HG03378 (cell line): ENCODE data around the gene SRPX.

Experiments used
- ATAC-seq: cut with Tn5 transposase; IDR thresholded peaks from one replicate; pipeline ENCODE4 v1.9.1; 2021; ENCODE audit warnings: mild to moderate bottlenecking, moderate library complexity; ENCODE audit not compliant: unreplicated experiment

SRPX gene

GRCh38 chrX:38220415-38221390, at the start of gene SRPX:
SRPX (minus strand) TSS chrX:38220871; CDS start chrX:38220792, 79 bp downstream.
- ATAC-seq, result no peak

DNA sequence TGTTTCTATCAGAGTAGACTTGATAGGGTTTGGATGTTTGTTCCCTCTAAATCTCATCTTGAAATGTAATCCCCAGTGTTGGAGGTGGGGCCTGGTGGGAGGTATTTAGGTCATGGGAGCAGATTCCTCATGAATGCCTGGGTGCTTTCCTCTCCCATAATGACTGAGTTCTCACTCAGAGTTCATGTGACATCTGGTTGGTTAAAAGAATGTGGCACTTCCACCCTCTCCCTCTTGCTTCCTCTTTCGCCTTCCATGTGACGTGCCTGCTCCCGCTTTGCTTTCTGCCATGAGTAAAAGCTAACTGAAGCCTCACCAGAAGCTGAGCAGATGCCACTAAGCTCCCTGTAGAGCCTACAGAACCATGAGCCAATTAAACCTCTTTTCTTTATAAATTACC, 47.3 kb upstream of the SRPX start:
- no peak for ATAC-seq

DNA sequence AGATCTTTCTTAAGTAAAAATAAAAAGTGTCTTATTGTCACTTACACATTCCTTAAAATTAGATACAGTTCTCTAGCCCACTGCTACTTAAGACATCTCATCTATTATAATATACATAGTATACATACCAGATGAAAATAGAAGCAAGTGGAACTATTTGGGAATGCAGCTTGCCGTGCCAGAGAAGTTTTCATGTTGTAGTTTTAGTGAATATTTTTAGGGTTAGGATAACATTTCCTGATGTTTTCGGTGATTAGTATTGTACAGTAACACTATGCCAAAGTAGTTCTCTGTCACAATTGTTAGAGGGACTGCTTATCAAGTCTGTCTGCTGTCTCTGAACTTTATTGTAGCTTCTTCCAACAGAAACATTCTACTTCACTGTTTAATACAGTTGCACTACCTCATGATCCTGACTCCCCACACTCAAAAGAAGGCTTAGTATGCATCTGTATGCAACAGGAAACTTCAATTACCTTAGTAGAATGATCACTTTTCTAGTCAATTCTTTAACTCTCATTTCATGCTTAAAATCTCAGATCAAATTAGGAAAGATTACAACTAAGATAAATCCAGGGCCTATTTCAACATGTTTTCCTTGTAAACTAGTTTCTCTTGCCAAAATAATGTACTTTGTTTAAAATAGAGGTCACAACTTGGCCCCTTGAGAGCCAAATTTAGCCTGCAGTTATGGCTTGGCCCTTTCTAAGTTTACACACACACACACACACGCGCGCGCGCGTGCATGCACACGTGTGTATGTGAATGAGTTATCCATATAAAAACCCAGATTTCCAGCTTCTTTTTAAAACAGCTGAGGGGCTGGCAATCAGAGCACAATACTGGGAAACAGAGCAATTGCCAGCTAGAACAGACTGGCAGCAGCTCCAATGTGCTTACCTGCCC, 42.3 kb upstream of the SRPX start:
- ATAC-seq, result no peak

DNA sequence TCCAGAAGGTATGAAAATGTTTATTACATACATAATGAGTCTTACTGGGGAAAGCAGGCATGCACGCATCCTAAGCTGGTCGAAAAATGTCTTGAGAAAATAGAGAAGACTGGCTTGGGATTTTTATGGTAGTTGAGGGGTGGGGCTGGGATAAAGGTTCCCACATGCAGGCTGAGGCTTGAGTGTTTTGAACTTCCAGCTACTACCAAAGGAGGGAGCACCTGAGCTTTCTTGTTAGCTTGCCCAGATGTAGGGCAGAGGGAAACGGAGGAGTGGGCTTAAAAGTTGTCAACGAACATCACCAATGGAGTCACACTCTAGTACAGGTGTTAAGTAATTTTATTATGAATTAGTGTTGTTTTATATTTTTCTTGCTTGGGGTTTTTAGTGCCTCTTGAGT, 39.6 kb upstream of the SRPX start:
- peak; percentile 62 for ATAC-seq

DNA sequence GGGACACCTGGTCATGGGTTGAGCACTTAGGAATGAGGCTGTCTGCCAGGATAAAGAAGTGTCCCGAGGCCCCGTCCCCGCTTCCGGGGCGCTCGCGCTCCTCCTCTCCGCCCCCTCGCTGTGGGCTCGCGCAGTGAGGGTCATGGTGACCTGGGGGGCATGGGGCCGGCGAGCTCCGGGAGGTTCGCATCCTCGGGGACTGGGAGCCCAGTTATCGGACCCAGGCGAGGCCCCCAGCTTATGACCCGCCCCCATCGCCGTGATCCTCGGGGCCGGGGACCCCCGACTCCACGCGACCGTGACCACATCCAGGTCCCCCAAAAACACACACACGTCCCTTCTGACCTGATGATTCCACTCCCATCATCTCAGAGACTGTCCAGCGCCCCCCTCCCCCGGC, 35.3 kb upstream of the SRPX start:
- no peak for ATAC-seq

DNA sequence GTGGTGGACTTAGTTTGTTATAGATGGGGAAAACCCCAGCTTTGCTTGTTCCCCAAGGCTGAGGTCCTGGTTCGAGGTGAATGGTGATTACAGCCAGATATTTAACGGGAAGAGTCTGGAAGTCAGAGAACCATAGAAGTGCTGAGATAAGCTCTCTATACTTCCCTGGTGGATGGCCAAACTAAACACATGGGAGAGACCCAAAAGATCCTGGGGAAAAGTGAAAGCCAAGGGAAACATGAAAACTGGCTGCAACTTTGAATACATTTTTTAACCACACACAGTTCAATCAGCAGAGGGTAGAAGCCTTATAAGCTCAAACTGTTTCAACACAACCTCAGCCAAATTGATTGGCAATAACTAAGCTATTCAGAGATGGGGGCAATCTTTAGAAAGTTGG, 29.3 kb upstream of the SRPX start:
- no peak for ATAC-seq

DNA sequence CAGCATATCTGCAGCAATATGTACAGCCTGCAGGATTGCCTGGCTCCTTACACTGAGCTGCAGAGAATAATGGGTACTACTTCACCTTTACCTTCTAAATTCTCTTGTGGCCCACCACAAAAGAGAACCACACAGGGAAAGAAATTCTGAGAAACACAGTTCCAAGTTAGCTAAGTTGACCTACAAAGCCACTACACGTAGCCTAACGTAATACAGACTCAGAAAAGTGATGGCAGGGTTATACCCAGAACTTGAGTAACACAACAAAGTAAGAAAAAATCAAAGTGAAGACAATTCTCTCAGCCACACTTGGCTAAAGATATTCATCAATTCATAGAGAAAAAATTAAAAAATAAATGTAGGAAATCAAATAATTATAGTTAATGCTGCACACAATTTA, 26.4 kb upstream of the SRPX start:
- no peak for ATAC-seq

- no peak for ATAC-seq
Observed at GRCh38 chrX:38240541-38240940, 19.9 kb upstream of the SRPX start.

GRCh38 chrX:38236901-38237615, 16.4 kb upstream of the SRPX start:
- no peak for ATAC-seq

GRCh38 chrX:38233891-38234667, 13.4 kb upstream of the SRPX start:
- no peak for ATAC-seq

GRCh38 chrX:38232079-38232686, 11.5 kb upstream of the SRPX start:
- no peak for ATAC-seq

DNA sequence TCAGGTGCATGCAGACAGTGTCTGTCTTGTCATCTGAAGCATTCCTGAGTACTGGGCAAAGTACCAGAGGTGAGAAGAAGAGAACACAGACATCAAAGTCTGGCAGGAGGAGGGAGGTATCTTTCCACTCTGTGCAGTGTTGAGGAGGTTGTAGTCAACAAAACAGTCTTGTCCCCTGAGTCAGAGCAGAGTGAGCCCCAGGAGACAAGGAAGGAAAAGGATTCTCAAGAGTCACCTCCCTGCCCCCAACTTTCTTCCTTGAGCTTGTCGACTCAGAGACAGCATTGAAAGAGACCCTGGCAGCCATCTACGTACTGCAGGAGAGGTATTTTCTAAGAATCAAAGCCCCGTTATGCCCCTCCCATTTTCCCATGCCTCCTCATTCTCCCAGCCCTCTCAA, 4.4 kb upstream of the SRPX start:
- no peak for ATAC-seq

DNA sequence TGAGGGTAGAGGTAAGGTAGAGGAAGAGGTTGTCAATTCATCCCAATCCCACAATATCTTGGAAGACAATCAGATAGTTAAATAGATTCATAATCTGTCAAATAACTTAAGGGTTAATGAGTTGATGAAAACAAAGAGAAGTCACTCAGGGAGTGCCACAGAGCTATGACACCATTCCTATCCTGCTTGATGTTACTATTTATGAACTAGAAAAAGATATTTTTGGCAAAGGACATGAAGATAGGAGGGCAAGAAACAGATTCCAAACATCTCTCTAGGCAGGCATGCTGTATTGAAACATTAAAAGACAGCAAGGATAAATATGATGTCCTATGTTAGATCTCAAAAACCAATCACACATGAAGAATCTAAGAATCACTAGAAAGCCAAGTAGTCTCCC, 3.5 kb upstream of the SRPX start:
- no peak for ATAC-seq

- no peak for ATAC-seq
Observed at GRCh38 chrX:38221391-38221929, 789 bp upstream of the SRPX start.

DNA sequence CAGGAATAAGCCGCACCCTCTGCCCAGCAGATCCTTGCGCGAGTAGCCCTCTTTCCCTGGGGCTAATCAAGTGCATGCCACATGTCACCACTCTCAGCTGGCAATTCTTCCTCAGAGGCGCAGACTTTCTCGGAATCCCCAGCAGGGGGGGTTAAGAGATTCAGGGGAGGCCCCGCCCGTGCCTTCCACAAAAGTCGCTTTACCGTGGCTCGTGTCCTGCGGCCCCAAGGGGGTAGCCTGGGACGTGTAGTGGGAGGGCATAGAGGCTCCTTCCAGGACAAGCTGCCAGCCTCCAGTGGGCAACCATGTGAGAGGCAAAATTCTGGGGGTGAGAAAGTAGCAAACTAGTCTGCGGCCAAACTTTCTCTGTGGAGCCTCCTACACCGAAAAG, 652 bp downstream of the SRPX start:
- ATAC-seq, result no peak

DNA sequence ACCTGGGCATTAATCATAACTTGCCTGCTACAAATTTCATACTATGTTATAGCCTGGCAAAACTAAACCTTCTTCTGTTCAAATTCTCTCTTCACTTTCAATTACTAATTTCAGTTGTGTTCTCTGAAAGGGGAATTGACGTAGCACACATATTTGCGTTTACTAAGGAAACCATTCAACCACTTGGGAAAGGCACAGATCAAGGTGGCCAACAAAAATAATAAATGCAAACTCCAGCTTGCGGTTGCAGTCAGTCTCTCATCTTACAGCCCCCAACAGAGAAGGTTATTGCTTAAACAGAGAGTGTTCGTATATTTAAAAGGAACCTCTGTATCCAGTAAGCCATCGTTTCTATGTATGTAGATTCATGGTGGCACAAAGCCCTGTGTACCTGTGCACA, 4.0 kb downstream of the SRPX start:
- no peak for ATAC-seq

GRCh38 chrX:38214551-38215531, 5.8 kb downstream of the SRPX start:
- ATAC-seq, result no peak

DNA sequence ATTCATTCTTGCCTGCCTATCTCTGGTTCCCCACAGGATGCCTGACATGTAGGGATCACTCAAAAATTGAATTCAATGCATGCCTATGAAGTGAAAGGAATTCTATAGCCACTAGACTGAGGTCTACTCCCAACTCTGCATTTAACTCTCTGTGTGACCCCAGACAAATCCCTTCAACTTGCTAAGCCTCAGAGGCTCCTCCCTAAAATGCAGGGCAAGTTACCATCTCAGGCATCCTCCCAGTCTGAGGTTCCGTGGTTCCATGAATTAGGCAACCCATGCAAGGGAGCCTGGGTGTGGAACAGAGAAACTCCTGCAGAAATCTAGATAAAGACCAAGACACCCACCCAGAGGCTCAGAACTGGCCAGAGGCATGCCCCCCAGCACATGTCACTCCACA, 6.6 kb downstream of the SRPX start:
- no peak for ATAC-seq
